HG03457 (cell line): ENCODE measurements around the gene NME3.

Experiments used
- ATAC-seq: cut with Tn5 transposase; IDR thresholded peaks from one replicate; pipeline ENCODE4 v1.9.1; 2021; ENCODE audit warnings: moderate number of reproducible peaks; ENCODE audit not compliant: unreplicated experiment

The NME3 gene

DNA sequence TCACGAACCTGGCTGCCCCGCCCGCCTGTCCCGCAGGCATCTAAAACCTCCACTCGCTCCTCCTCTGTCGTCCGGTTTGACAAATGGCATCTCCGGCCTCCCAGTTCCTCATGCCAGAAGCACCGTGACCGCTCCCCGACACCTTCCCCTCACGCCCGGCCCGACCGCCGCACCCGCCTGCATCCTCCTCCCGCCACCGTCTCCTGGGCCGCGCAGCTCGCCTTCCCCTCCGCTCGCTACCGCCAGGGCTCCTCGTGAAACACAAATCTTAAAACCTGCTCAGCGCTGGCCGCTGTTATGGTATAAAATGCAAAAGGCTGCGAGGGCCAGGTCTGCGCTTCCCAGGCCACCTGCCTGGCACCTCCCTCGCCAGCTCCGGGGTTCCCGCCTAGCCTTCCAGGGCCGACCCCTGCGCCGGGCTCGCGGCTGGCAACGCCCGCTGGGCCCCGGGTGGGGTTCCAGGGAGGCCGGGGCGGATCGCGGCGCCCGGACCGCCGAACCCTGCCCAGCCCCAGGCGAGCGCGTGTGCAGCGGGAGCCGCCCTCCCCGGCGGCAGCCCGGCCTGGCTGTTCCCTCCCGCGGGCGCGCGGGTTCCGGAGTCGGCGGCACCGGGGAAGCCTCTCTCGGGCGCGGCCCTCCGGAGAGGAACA, 10.5 kb upstream of the NME3 start:
- ATAC-seq: peak; percentile 5

DNA sequence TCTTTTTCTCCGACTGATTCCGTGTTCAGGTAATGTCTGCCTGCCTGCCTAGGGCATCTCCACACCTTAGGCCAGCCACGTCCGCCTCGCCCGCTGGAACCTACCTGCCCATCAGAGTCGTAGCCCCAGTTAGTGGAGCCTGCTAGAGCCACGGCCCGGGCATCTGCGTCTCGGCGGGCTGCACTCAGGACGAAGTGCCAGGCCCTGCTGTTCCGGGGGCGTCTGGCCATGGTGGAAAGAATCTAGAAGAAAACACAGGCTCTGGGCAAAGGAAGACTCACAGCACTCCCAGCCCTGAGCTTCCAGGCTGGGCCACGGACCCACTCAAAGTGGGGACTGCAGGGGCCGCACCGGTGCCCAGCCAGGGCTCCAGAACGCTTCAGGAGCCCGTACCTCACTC, 9.9 kb upstream of the NME3 start:
- no peak for ATAC-seq

DNA sequence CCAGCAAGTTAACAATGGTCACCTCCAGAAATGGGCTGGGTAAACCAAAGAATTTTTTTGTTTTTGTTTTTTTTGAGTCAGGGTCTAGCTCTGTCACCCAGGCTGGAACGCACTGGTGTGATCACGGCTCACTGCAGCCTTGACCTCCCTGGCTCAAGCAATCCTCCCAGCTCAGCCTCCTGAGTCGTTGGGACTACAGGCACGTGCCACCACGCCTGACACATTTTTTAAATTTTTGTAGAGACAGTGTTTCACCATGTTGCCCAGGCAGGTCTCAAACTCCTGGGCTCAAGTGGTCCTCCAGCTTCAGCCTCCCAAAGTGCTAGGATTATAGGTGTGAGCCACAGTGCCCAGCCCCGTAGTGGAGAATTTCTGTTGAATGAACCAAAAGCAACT, 9.3 kb upstream of the NME3 start:
- ATAC-seq: no peak

DNA sequence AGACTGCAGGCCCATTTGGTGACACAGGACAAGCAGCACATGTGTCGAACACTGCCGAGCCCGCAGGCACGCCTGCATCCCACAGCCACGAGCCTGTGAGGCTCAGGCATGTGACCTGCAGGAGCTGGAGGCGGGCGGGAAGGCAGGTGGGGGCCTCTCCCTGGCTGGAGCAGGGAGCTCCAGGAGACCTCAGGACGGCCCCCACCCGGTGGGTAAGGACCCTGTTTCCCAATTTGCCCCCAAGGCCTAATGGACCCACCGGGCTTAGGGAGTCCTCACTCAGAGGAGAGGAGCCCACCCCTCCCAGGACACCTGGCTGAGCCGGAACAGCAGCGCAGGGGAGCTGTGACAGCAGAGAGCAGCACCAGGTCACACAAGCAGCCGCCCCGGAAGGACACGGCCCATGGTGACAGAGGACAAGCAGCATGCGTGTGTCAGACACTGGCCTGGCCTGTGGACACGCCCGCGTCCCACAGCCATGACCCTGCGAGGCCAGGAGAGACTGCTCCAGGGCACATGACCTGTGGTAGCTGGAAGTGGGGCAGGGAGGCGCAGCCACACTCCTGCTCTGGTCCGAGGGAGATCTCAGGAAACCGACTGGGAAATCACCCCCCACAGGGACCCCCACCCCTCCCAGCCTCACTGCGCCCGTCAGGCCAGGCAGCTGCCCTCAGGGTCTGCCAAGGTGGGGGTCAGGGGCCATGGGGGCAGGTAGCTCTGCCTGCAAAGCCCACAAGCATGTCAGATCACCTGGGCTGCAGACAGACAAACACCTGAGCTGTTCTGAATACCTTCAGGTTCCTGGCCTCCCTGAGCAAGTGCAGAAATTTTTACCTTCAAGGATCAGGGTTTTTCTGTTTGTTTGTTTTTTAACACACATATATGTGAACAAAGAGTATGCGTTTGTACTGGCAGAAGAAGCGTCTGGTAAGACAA, 8.7 kb upstream of the NME3 start:
- no peak for ATAC-seq

DNA sequence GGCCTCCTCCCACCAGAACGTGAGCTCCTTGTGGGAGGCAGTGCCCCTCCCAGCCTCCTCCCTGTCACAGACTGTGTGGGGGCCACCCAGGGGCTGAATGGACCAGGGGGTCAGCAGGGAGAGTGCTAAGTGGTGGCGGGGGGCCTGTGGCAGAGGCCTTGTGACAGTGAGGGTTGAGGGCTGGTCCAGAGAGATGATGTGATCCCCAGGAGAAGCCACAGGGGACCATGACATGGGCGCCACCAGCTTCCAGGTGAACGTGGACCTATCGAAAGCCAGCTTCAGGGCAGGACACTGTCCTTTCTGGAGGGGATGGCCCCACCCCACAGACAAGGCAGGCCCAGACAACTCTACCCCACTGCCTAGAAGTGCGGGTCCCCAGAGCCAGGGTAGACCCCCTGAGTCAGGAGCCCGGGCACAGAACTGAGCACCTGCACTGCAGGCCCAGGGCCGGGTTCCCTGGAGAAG, 7.9 kb upstream of the NME3 start:
- no peak for ATAC-seq

DNA sequence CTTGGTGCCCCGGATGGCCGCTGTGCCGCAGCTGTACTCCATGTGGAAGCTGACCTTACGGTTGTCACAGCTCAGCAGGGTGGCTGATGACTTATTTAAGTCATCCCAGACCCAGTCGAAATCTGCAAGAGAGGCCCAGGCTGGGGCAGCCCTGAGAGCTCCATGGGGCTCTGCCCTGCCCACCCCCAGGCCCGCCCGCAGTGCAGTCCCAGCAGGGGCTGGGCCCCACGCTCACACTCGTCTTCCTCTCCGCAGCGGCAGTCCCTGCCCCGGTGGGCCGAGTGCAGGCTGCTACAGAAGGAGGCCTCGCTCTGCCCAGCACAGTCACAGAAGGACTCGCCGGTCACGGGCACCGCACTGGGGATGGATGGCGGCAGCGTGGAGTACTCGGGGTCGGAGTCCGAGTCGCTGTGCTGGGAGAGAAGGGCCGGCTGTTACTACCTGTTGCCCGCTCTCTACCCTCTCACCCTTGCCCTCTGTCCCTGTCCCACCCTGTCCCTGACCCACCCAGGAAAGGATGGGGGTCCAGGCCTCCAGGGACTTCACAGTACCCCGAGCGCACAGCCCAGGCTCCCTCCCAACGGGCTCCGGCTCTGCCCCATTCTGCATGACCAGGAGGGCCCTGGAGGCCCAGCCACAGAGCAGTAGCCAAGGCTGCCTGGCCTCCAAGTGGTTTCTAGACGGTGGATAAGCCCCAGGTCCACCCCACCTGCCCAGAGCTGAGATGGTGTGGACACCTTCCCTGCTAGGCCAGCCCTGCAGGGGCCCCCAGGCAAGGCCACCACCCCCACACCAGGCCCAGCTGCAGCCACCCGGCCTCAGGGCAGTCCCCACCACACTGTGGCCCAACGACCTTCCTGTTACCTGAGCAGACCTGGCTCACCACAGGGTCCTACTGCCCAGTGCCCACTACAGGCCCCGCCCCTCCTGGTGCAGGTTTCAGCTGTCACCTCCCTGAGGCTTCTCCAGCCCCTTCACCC, 7.1 kb upstream of the NME3 start:
- no peak for ATAC-seq

DNA sequence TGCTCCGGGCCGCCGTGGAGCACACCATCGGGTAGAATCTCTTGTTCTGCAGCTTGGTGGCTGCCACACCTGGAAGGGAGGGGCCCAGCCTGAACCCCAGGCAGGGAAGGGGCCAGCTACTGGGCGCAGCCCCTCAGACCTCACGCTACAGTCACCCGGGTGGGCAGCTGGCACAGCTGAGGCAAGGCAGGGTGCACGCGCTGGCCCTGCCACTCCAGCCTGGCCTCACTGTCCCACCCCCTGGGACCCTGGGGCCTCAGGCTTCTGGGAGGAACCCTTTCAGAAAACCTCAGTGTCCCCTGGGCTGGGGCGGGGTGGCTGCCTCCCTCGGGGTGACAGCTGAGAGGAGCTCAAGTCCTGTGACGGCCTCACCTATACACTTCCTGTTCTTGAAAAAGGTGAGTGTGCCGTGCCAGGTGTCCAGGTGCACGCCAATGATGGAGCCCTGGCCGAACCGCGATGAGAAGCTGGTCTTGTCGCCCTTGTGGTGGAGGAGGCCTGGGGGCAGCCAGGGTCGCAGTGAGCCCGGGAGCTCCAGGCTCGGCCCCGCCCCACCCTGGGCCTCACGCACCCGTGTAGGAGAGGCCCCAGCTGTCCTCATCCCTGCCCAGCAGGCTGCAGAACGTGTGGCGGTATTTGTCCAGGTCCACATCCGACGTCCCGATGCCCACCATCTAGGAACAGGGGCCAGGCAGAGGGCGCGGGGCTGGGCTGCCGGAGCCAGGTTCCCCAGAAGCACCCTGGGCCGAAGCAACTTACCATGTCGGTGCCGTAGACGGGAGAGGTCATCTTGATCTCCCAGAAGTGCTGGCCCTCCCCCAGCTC, 6.2 kb upstream of the NME3 start:
- no peak for ATAC-seq

DNA sequence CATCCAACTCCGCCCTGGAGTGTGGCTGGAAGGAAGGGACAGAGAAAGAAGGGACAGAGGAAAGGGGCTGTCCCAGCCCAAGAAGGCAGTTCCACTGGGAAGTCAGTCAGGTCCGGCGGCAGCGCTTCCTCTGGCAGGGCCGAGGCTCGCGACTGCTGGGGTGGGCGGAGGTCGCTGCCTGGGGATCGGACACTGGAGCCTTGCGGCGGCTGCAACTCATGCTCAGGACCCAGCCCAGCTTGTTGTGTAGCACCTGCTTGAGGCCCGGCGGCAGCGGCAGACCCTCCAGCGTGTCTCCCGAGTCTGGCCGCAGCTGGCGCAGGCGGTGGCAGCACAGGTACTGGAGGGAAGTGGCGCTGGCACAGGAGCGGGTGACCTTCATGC, 5.6 kb upstream of the NME3 start:
- ATAC-seq: no peak

DNA sequence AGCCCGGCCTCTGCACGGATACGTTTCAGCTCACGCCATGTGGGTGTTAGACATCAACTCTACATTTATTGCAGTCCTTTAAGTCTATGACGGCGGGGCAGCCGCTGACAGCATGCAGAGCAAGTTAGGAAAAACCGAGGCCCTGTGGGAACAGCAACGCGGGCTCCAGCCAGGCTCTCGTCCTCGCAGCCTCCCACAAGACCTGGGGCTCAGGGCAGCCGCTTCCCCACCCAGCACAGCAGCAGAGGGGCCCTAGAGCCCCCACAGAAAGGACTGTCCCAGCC, 5.3 kb upstream of the NME3 start:
- no peak for ATAC-seq

DNA sequence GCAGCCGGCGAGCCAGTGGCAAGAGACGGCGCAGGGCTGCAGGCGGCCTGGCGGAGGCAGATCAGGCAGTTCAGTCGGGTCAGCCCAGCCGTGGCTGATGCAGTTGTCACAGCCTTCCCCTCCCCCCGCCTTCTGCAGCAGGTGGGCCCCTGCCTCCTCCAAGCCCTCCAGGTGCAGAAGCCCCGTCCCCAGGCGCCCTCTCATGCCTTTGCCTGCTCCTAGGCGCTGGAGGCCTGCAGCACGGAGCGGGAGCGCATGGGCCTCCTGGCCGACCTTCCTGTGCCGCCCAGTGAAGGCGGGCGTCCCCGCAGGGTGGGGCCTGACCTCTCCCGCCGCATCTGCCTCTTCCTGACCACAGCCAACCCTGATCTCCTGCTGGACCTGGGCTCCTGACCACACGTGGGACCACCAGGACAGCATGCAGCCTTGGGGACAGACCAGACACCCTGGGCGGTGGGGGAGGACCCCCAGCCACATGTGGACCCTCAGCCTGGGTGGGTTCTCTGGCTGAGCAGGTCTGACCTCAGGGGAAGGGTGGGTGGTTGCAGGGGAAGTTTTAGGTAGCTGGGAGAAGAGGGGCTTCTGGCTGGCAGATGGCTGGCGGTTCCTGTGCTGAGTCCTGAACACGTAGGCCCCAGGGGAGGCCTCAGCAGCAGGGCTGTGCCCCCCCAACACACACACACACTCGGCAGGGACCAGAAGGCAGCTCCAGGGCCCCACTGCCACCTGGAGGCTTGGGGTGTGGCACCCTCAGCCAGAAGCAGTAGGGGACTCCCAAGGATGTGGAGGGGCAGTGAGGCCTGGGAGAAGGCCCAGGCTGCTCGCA, 4.7 kb upstream of the NME3 start:
- no peak for ATAC-seq

DNA sequence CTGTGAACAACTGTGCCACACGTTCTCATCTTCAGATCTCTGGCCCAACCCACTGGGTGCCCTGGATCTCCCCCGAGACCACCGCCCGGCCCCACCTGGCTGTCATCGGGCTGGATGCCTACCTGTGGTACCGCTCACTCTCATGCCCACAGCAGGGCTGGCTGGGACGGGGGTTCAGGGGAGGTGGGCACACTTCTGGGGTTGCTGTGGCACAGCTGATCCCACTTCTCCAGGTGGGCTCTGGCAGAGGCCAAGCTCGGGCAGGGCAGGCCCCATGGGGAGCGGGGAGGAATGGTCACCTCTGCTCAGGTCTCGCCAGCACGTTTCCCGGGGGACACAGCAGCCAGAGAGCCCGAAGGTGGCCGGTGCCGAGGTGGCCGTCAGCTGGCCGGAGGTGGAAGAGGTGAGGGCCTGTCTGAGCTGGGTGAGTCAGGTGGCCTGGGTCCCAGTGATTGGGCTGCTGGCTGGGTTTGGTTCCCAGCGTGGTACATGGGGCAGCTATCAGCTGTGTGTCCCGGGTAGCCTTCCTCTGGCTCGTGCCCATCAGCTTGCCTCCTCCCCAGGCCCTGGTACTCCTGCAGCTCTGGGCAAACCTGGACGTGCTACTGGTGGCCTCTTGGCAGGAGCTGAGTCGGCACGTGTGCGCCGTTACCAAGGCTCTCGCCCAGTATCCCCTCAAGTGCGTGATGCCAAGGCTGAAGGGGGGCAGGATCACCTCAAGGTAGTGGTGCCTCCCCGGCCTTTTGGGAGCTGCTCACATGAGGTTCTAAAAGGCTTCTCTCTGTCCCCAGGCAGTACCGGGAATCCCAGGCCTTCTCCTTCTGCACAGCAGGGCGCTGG, 3.9 kb upstream of the NME3 start:
- ATAC-seq: no peak

DNA sequence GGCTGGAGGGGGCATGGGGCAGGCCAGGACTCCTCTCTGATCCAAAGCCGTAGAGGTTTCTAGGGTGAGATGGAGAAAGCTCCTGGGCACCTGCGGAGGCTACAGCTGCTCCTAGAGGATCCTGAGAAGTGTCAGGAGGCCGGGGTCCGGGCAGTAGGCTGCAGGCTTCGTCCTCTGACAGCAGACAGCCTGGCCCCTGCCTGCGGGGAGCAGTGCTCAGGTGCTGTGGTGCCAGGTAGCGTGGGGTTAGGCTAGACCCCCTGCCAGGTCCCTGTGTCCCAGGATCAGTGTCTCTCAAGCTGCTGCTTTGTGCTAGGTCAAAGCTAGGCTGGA, 3.1 kb upstream of the NME3 start:
- no peak for ATAC-seq

DNA sequence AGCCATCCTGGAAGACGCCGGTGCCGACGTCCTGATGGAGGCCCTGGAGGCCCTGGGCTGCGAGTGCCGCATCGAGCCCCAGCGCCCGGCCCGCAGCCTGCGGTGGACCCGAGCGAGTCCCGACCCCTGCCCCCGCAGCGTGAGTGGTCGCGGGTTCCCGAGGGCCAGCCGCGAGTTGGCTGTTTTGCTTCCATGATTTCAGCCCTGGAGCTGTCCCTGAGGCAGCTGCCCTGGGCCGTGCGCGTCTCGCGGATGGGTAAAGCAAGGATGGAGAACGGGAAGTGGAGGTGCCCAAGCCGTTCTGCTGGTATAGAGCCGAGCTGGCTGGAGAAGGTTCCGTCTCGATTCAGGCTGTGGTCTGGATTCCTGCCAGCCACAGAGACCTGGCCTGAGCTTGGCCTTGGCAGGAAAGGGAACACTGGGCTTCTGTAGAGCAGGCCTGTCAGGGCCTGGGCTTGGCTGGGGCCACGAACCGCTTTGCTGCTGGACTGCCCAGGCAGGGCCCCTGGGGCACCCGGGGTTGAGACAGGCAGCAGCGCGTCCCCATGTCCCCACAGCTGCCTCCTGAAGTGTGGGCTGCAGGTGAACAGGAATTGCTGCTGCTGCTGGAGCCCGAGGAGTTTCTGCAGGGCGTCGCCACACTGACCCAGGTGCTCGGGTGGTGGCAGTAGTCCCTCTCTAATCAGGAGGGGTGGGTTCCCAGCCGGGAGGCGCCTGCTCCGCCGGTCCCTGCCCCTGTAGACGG, 2.5 kb upstream of the NME3 start:
- no peak for ATAC-seq

DNA sequence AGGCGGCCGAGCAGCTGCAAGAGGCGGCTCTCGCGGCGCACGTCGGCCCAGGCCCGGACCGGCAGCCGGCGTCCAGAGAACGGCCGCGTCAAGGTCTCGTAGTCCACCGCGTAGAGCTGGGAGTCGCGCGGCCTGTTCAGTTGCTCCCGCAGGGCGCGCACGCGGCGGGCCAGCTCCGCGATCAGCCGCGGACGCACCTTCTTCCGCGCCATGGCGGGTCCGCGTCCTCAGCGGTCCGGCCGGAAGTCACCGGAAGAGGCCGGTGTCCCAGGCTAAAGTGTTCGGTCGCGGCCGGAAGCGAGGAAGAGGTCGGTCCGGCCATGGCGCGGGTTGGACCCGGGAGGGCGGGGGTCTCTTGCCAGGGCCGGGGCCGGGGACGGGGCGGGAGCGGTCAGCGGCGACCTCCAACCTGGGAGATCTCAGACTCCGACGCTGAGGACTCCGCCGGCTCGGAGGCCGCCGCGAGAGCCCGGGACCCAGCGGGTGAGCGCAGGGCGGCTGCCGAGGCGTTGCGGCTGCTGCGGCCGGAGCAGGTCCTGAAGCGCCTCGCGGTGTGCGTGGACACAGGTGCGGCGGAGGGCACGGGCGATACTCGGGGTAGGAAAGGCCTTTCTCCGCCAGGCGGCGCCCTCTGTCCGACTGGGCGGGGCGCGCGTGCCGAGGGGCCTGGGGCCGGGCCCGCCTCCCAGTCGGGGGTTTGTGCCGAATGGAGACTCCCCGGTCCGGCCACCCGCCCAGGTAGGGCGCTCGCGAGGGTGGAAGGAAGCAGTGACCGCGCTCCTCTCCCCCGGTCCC, 1.8 kb upstream of the NME3 start, which contains the start of gene MRPS34:
TSS of gene MRPS34 (minus strand) at position 227 of the 795 bp plus-strand sequence. CDS start at position 212, 15 bp downstream.
- ATAC-seq: no peak

DNA sequence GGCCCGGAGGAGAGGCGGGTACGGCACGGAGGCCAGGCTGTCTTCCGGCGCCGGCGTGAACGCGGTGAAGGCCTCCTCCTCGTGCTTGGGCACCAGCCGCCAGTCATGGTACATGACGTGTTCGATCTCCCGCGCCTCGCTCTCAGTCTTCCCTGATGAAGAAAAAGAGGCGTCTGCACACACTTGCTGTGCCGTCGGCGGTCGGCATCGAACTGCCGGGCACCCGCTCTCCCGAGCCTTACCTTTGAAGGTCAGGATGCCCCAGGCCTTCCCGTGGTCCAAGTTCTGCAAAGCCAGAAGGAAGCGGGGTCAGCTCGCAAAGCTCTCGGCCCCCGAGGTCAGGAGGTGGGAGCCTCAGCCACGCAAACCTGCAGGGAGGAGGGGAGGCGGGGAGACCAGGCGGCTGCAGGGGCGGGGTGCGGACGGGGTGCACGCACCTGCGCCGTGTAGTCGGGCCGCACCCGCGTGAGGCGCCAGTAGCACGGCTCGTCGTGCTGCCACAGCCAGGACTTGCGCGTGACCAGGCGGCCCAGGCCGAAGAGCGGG, 1.1 kb upstream of the NME3 start, which contains the start of gene EME2:
TSS of gene EME2 (plus strand) at position 449 of the 546 bp plus-strand sequence. CDS start 418 bp downstream, outside the sequence.
- ATAC-seq: no peak

DNA sequence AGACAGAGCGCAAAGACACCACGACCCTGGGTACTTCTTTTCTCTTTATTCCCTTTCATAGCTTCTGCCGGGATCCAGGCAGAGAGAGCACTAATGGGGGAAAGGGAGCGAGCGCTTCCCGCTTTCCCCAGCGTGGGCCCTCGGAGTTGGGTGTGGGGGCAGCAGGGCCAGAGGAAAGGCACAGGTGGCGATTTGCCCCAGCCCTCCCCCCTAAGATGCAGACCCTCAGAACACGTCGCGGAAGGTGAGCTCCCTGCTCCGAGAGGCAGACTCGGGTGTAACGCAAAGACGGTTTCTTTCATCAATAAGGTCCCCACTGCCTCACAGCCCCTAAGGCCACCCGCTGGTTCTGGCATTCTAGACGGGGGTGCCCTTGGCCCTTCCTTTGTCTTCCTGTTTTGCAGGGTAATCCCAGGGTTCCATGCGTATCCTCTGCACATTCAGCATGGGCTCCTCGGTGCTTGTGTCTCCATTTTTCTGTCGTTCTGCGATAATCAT, 570 bp upstream of the NME3 start:
- ATAC-seq: no peak
